GM23338 (cell line): ENCODE data around the gene GHDC. TPM values are rescaled to one million over a fixed set of nuclear protein-coding genes. Genes with fewer than 3 reads are reported as not detected.

Experiments
- ATAC-seq: fragments of 200-7000 bp; cut with Tn5 transposase; 3 replicates; pipeline ENCODE4 v1.9.1; 2020
- DNase-seq: peaks from one replicate; pipeline ENCODE4 v3.0.0-alpha.2; 2015; ENCODE audit warnings: low spot score
- H2AFZ ChIP-seq: fragments of 200-600 bp; sonication (generic); 2 replicates; pipeline ENCODE4 v1.8.0; 2016; ENCODE audit warnings: antibody characterized with exemption, mild to moderate bottlenecking, moderate library complexity
- H3F3A ChIP-seq: fragments of 200-600 bp; sonication (generic); replicated peaks from 2 replicates; pipeline ENCODE4 v1.8.0; 2017; ENCODE audit warnings: antibody characterized with exemption, mixed run types, low read depth
- H3K27ac ChIP-seq: fragments of 200-600 bp; sonication (generic); 2 replicates; pipeline ENCODE4 v1.6.1; 2016; ENCODE audit warnings: low read depth
- H3K27me3 ChIP-seq: fragments of 200-600 bp; sonication (generic); 2 replicates; pipeline ENCODE4 v1.8.0; 2016; ENCODE audit warnings: mild to moderate bottlenecking, mixed run types, moderate library complexity; ENCODE audit not compliant: insufficient read depth
- H3K36me3 ChIP-seq: fragments of 200-600 bp; sonication (generic); 2 replicates; pipeline ENCODE4 v1.8.0; 2016; ENCODE audit warnings: mild to moderate bottlenecking; ENCODE audit not compliant: insufficient read depth
- H3K4me1 ChIP-seq: fragments of 200-600 bp; sonication (generic); 2 replicates; pipeline ENCODE4 v1.8.0; 2016; ENCODE audit warnings: mild to moderate bottlenecking, moderate library complexity; ENCODE audit not compliant: insufficient read depth
- H3K4me2 ChIP-seq: fragments of 200-600 bp; sonication (generic); 2 replicates; pipeline ENCODE4 v1.7.1; 2017; ENCODE audit warnings: mixed run types
- H3K4me3 ChIP-seq: fragments of 200-600 bp; sonication (generic); 2 replicates; pipeline ENCODE4 v1.6.1; 2016; ENCODE audit warnings: mixed run types
- H3K79me2 ChIP-seq: fragments of 200-600 bp; sonication (generic); replicated peaks from 2 replicates; pipeline ENCODE4 v1.8.0; 2017; ENCODE audit warnings: mild to moderate bottlenecking; ENCODE audit not compliant: insufficient read depth
- H3K9me2 ChIP-seq: fragments of 200-600 bp; sonication (generic); 2 replicates; pipeline ENCODE4 v1.8.0; 2017; ENCODE audit not compliant: insufficient read depth
- H4K20me1 ChIP-seq: fragments of 200-600 bp; sonication (generic); replicated peaks from 2 replicates; pipeline ENCODE4 v1.8.0; 2017; ENCODE audit warnings: mild to moderate bottlenecking; ENCODE audit not compliant: insufficient read depth
- H3K27ac Mint-ChIP-seq: 2 replicates; pipeline ENCODE4 v1.8.0; 2020; ENCODE audit warnings: inconsistent platforms, mild to moderate bottlenecking, moderate library complexity, mixed read lengths
- H3K27me3 Mint-ChIP-seq: 3 replicates; pipeline ENCODE4 v1.8.0; 2022; ENCODE audit warnings: low read depth, mild to moderate bottlenecking, moderate library complexity, mixed read lengths, inconsistent platforms; ENCODE audit not compliant: insufficient read depth, poor library complexity
- H3K36me3 Mint-ChIP-seq: 3 replicates; pipeline ENCODE4 v1.8.0; 2021; ENCODE audit warnings: low read depth, mild to moderate bottlenecking, inconsistent platforms, moderate library complexity, mixed read lengths
- H3K4me1 Mint-ChIP-seq: 3 replicates; pipeline ENCODE4 v1.8.0; 2020; ENCODE audit warnings: mild to moderate bottlenecking, inconsistent platforms, mixed read lengths
- H3K4me3 Mint-ChIP-seq: 3 replicates; pipeline ENCODE4 v1.8.0; 2021; ENCODE audit warnings: moderate library complexity, mild to moderate bottlenecking, inconsistent platforms, mixed read lengths
- H3K9me3 Mint-ChIP-seq: 3 replicates; pipeline ENCODE4 v1.8.0; 2020; ENCODE audit warnings: moderate library complexity, mild to moderate bottlenecking, inconsistent platforms, mixed read lengths
- CREB1 ChIP-seq: fragments of 250-450 bp; sonication (Bioruptor Pico); IDR thresholded peaks from 2 replicates; pipeline ENCODE4 v1.5.0; 2020; ENCODE audit warnings: low read depth, mild to moderate bottlenecking, moderate library complexity
- ETS1 ChIP-seq: IDR thresholded peaks from 2 replicates; pipeline ENCODE4 v1.6.1; 2016; ENCODE audit warnings: antibody characterized with exemption
- EZH2 ChIP-seq: fragments of 200-600 bp; sonication (generic); IDR thresholded peaks from one replicate; pipeline ENCODE4 v1.8.0; 2017; ENCODE audit warnings: antibody characterized with exemption, mild to moderate bottlenecking, low read depth; ENCODE audit not compliant: unreplicated experiment
- EZH2phosphoT487 ChIP-seq: fragments of 200-600 bp; sonication (generic); IDR thresholded peaks from one replicate; pipeline ENCODE4 v1.8.1; 2018; ENCODE audit warnings: antibody characterized with exemption; ENCODE audit not compliant: unreplicated experiment
- NANOG ChIP-seq: IDR thresholded peaks from 2 replicates; pipeline ENCODE4 v1.6.1; 2016; ENCODE audit warnings: antibody characterized with exemption, borderline replicate concordance
- ZNF114 ChIP-seq: fragments of 250-450 bp; sonication (Bioruptor Pico); IDR thresholded peaks from 2 replicates; pipeline ENCODE4 v1.5.0; 2020; ENCODE audit warnings: mild to moderate bottlenecking, moderate library complexity
- ZNF331 ChIP-seq: fragments of 250-450 bp; sonication (Bioruptor Pico); IDR thresholded peaks from 2 replicates; pipeline ENCODE4 v1.5.0; 2020; ENCODE audit warnings: low read depth, mild to moderate bottlenecking, moderate library complexity
- polyA plus RNA-seq: library from polyadenylated mRNA; unstranded; fragments of >200 nt; fragmentation: Nextera tagmentation; extraction: Ambion mirVana; gene quantifications from 2 replicates; pipeline ENCODE4 v1.2.1, GENCODE V29; 2016
- total RNA-seq: library from RNA; depleted of rRNA; stranded (reverse); fragments of >200 nt; shearing (Covaris generic); gene quantifications from 2 replicates; pipeline ENCODE4 v1.2.3, GENCODE V29; 2014
- TF ChIP-seq, protein P1 (sequence below): fragments of 250-450 bp; sonication (Bioruptor Pico); IDR thresholded peaks from 2 replicates; pipeline ENCODE4 v1.5.0; 2020; ENCODE audit warnings: mild to moderate bottlenecking, moderate library complexity
- TF ChIP-seq, protein P2 (sequence below): IDR thresholded peaks from one replicate; pipeline ENCODE4 v1.6.1; 2018; ENCODE audit warnings: antibody characterized with exemption; ENCODE audit not compliant: unreplicated experiment

GHDC gene
- total and polyA plus RNA-seq, 2 experiments from 2014 or later = 4.0 to 13.8 TPM

- TF ChIP-seq EZH2 (no peak), NANOG (no peak), EZH2phosphoT487 (no peak), ZNF331 (CRISPR knock-in tag) (no peak), ZNF114 (no peak)
- TF ChIP-seq, protein P1, sequence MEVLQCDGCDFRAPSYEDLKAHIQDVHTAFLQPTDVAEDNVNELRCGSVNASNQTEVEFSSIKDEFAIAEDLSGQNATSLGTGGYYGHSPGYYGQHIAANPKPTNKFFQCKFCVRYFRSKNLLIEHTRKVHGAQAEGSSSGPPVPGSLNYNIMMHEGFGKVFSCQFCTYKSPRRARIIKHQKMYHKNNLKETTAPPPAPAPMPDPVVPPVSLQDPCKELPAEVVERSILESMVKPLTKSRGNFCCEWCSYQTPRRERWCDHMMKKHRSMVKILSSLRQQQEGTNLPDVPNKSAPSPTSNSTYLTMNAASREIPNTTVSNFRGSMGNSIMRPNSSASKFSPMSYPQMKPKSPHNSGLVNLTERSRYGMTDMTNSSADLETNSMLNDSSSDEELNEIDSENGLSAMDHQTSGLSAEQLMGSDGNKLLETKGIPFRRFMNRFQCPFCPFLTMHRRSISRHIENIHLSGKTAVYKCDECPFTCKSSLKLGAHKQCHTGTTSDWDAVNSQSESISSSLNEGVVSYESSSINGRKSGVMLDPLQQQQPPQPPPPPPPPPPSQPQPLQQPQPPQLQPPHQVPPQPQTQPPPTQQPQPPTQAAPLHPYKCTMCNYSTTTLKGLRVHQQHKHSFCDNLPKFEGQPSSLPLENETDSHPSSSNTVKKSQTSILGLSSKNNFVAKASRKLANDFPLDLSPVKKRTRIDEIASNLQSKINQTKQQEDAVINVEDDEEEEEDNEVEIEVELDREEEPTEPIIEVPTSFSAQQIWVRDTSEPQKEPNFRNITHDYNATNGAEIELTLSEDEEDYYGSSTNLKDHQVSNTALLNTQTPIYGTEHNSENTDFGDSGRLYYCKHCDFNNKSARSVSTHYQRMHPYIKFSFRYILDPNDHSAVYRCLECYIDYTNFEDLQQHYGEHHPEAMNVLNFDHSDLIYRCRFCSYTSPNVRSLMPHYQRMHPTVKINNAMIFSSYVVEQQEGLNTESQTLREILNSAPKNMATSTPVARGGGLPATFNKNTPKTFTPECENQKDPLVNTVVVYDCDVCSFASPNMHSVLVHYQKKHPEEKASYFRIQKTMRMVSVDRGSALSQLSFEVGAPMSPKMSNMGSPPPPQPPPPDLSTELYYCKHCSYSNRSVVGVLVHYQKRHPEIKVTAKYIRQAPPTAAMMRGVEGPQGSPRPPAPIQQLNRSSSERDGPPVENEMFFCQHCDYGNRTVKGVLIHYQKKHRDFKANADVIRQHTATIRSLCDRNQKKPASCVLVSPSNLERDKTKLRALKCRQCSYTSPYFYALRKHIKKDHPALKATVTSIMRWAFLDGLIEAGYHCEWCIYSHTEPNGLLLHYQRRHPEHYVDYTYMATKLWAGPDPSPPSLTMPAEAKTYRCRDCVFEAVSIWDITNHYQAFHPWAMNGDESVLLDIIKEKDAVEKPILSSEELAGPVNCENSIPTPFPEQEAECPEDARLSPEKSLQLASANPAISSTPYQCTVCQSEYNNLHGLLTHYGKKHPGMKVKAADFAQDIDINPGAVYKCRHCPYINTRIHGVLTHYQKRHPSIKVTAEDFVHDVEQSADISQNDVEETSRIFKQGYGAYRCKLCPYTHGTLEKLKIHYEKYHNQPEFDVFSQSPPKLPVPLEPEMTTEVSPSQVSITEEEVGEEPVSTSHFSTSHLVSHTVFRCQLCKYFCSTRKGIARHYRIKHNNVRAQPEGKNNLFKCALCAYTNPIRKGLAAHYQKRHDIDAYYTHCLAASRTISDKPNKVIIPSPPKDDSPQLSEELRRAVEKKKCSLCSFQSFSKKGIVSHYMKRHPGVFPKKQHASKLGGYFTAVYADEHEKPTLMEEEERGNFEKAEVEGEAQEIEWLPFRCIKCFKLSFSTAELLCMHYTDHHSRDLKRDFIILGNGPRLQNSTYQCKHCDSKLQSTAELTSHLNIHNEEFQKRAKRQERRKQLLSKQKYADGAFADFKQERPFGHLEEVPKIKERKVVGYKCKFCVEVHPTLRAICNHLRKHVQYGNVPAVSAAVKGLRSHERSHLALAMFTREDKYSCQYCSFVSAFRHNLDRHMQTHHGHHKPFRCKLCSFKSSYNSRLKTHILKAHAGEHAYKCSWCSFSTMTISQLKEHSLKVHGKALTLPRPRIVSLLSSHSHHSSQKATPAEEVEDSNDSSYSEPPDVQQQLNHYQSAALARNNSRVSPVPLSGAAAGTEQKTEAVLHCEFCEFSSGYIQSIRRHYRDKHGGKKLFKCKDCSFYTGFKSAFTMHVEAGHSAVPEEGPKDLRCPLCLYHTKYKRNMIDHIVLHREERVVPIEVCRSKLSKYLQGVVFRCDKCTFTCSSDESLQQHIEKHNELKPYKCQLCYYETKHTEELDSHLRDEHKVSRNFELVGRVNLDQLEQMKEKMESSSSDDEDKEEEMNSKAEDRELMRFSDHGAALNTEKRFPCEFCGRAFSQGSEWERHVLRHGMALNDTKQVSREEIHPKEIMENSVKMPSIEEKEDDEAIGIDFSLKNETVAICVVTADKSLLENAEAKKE (CRISPR knock-in tag) = no peak
Measured at GRCh38 chr17:42180411-42180921, 13.8 kb downstream of the GHDC start (continued).

- no peaks in the 10 kb centered on the region for H3K36me3 Mint-ChIP-seq
- peaks cover 26% of the 10 kb centered on the region for H3K4me1 Mint-ChIP-seq
- peaks cover 4% of the 10 kb centered on the region; the same call in 1 of the 2 replicates for H4K20me1 ChIP-seq
- H3K9me2 ChIP-seq = no peaks in the 10 kb centered on the region
- ATAC-seq = peak; percentile 55
- peaks cover 9% of the 10 kb centered on the region; the same call in 1 of the 2 replicates for H3K4me1 ChIP-seq
- no peak overlapping the region for H3K27ac Mint-ChIP-seq
- H3K27me3 ChIP-seq = peaks cover 37% of the 10 kb centered on the region
- no peak overlapping the region for H3K27ac ChIP-seq
- TF ChIP-seq ETS1 (no peak), CREB1 (CRISPR knock-in tag) (0 out of 2 replicates have a peak, but pooled peaks have one; percentile 34)
- TF ChIP-seq, protein P2, sequence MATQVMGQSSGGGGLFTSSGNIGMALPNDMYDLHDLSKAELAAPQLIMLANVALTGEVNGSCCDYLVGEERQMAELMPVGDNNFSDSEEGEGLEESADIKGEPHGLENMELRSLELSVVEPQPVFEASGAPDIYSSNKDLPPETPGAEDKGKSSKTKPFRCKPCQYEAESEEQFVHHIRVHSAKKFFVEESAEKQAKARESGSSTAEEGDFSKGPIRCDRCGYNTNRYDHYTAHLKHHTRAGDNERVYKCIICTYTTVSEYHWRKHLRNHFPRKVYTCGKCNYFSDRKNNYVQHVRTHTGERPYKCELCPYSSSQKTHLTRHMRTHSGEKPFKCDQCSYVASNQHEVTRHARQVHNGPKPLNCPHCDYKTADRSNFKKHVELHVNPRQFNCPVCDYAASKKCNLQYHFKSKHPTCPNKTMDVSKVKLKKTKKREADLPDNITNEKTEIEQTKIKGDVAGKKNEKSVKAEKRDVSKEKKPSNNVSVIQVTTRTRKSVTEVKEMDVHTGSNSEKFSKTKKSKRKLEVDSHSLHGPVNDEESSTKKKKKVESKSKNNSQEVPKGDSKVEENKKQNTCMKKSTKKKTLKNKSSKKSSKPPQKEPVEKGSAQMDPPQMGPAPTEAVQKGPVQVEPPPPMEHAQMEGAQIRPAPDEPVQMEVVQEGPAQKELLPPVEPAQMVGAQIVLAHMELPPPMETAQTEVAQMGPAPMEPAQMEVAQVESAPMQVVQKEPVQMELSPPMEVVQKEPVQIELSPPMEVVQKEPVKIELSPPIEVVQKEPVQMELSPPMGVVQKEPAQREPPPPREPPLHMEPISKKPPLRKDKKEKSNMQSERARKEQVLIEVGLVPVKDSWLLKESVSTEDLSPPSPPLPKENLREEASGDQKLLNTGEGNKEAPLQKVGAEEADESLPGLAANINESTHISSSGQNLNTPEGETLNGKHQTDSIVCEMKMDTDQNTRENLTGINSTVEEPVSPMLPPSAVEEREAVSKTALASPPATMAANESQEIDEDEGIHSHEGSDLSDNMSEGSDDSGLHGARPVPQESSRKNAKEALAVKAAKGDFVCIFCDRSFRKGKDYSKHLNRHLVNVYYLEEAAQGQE = peak; percentile 94
- peak overlapping the region; percentile 82 for H3K4me3 Mint-ChIP-seq
- H3K4me3 ChIP-seq = peak overlapping the region; percentile 84
- peak; percentile 91 for DNase-seq
- H3K4me2 ChIP-seq = peak overlapping the region; percentile 96
- peaks cover 14% of the 10 kb centered on the region for H3F3A ChIP-seq
- H3K9me3 Mint-ChIP-seq = no peaks in the 10 kb centered on the region; the same call in 2 of the 3 replicates
- peaks cover 47% of the 10 kb centered on the region for H3K27me3 Mint-ChIP-seq
- H2AFZ ChIP-seq = peak overlapping the region; percentile 91
- H3K79me2 ChIP-seq = no peaks in the 10 kb centered on the region
- no peaks in the 10 kb centered on the region for H3K36me3 ChIP-seq
Measured at GRCh38 chr17:42179911-42180410, 14.3 kb downstream of the GHDC start.
